Activated CD4-positive, alpha-beta memory T cell treated with anti-CD3 and anti-CD28 coated beads, Interleukin-2, amount 10 ng/mL, durations not matched to agents 7 days and 5 days (primary cell): ENCODE results near the gene EMC10. TPM values are rescaled to one million over a fixed set of nuclear protein-coding genes. Genes with fewer than 3 reads are reported as not detected.

ENCODE experiments used
- CTCF ChIA-PET: fragments of 350-600 bp; sonication (Branson Sonifier 250); formaldehyde crosslinking; loops from one replicate; lab custom pipeline; 2021; ENCODE audit warnings: antibody characterized with exemption, inconsistent platforms; lab: Charles Lee
- POLR2A ChIA-PET: fragments of 350-600 bp; sonication (Branson Sonifier 250); formaldehyde crosslinking; loops from one replicate; lab custom pipeline; 2021; ENCODE audit warnings: antibody characterized with exemption; lab: Charles Lee
- DNase-seq: peaks from one replicate; pipeline ENCODE4 v3.0.0-alpha.2; 2020
- H3K27ac Mint-ChIP-seq: one replicate; pipeline ENCODE4 v1.8.0; 2021; ENCODE audit warnings: mild to moderate bottlenecking, mixed read lengths
- H3K27me3 Mint-ChIP-seq: one replicate; pipeline ENCODE4 v1.8.0; 2021; ENCODE audit warnings: mixed read lengths
- H3K36me3 Mint-ChIP-seq: one replicate; pipeline ENCODE4 v1.8.0; 2021; ENCODE audit warnings: low read depth, mixed read lengths
- H3K4me1 Mint-ChIP-seq: one replicate; pipeline ENCODE4 v1.8.0; 2021; ENCODE audit warnings: mixed read lengths
- H3K4me3 Mint-ChIP-seq: one replicate; pipeline ENCODE4 v1.8.0; 2021; ENCODE audit warnings: mild to moderate bottlenecking, mixed read lengths
- H3K9me3 Mint-ChIP-seq: one replicate; pipeline ENCODE4 v1.8.0; 2021; ENCODE audit warnings: mixed read lengths
- total RNA-seq, 2 experiments: library from RNA; stranded (reverse); gene quantifications; one replicate each; pipeline ENCODE4 v1.2.3, GENCODE V29; 2021

Gene EMC10
- total RNA-seq: 10 to 100 TPM; 56.3 to 57.2 TPM

GRCh38 chr19:50476224-50476906 lies at the start of gene EMC10, which contains the start of gene GARIN5A:
Gene EMC10, plus strand, starts transcription at chr19:50476507. Its CDS starts 38 bp downstream, at chr19:50476545.
Gene GARIN5A, minus strand, starts transcription at chr19:50476848. Its CDS starts 460 bp downstream, at chr19:50476388.
- peaks cover 23% of the 10 kb centered on the region for H3K4me1 Mint-ChIP-seq
- POLR2A ChIA-PET: interaction anchor here (1.2 kb wide), 1 partner anchor 35 kb away, joined by 4 read pairs; the partner anchor contains the start of gene JOSD2
- peak within 1 kb of the TSS; percentile 89 for H3K27ac Mint-ChIP-seq
- DNase-seq: peak; percentile 95
- H3K36me3 Mint-ChIP-seq: peaks cover 29% of the 10 kb centered on the region
- CTCF ChIA-PET: no interaction called here
- H3K9me3 Mint-ChIP-seq: no peaks in the 10 kb centered on the region
- peak within 1 kb of the TSS; percentile 98 for H3K4me3 Mint-ChIP-seq
- no peaks in the 10 kb centered on the region for H3K27me3 Mint-ChIP-seq

- H3K27me3 Mint-ChIP-seq: peaks cover 8% of the 10 kb centered on the region
- H3K4me3 Mint-ChIP-seq: no peak overlapping the region
- no peaks in the 10 kb centered on the region for H3K9me3 Mint-ChIP-seq
- CTCF ChIA-PET: interaction anchor here (0.8 kb wide), 1 partner anchor 10 kb away, joined by 3 read pairs; no protein-coding TSS in a partner anchor
- peaks cover 11% of the 10 kb centered on the region for H3K4me1 Mint-ChIP-seq
- H3K36me3 Mint-ChIP-seq: no peaks in the 10 kb centered on the region
- no peak overlapping the region for H3K27ac Mint-ChIP-seq
- DNase-seq: no peak
- POLR2A ChIA-PET: interaction anchor here (0.7 to 1.3 kb wide), 2 partner anchors 31 to 41 kb away, joined by 4 read pairs; no protein-coding TSS in a partner anchor
Measured at GRCh38 chr19:50427318-50427925, 48.9 kb upstream of the EMC10 start.

DNA sequence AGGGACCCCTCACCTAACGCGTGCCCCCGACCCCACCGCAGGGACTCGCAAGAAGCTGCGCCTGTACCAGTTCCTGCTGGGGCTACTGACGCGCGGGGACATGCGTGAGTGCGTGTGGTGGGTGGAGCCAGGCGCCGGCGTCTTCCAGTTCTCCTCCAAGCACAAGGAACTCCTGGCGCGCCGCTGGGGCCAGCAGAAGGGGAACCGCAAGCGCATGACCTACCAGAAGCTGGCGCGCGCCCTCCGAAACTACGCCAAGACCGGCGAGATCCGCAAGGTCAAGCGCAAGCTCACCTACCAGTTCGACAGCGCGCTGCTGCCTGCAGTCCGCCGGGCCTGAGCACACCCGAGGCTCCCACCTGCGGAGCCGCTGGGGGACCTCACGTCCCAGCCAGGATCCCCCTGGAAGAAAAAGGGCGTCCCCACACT lies 48.3 kb upstream of the EMC10 start:
- Mint-ChIP-seq H3K27ac (no peak overlapping the region), H3K4me1 (peaks cover 11% of the 10 kb centered on the region), H3K9me3 (no peaks in the 10 kb centered on the region), H3K36me3 (no peaks in the 10 kb centered on the region), H3K27me3 (peaks cover 10% of the 10 kb centered on the region), H3K4me3 (no peak overlapping the region)
- DNase-seq: peak; percentile 40
- ChIA-PET POLR2A (no interaction called here), CTCF (interaction anchor here (0.8 kb wide), 1 partner anchor 11 kb away, joined by 3 read pairs; no protein-coding TSS in a partner anchor)

GRCh38 chr19:50428772-50429463 lies 47.4 kb upstream of the EMC10 start:
- no peaks in the 10 kb centered on the region for H3K36me3 Mint-ChIP-seq
- H3K27ac Mint-ChIP-seq: no peak overlapping the region
- peaks cover 11% of the 10 kb centered on the region for H3K4me1 Mint-ChIP-seq
- CTCF ChIA-PET: no interaction called here
- H3K27me3 Mint-ChIP-seq: peaks cover 14% of the 10 kb centered on the region
- H3K4me3 Mint-ChIP-seq: no peak overlapping the region
- DNase-seq: no peak
- POLR2A ChIA-PET: no interaction called here
- no peaks in the 10 kb centered on the region for H3K9me3 Mint-ChIP-seq

DNA sequence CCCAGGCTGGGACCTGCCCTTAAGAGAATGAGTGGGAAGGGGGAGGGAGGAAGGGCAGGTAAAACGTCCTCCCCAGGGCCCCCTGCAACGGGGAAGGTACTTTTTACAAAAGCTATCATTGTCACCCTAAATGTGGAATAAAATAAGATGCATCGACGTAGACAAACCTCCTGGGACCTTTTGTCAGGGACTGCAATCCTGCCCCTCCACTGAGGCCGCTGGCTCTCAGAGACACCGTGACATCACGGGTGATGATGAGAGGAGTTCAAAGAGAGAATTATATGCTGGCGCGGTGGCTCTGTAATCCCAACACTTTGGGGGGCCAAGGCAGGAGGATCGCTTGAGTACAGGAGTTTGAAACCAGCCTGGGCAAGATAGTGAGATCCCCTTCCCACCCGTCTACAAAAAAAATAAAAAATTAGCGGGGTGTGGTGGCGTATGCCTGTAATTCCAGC lies 45.4 kb upstream of the EMC10 start:
- H3K9me3 Mint-ChIP-seq: no peaks in the 10 kb centered on the region
- peaks cover 11% of the 10 kb centered on the region for H3K4me1 Mint-ChIP-seq
- H3K36me3 Mint-ChIP-seq: no peaks in the 10 kb centered on the region
- peak overlapping the region; percentile 79 for H3K4me3 Mint-ChIP-seq
- peaks cover 14% of the 10 kb centered on the region for H3K27me3 Mint-ChIP-seq
- H3K27ac Mint-ChIP-seq: no peak overlapping the region
- ChIA-PET CTCF (interaction anchor here (1.1 kb wide), 1 partner anchor 62 kb away, joined by 3 read pairs; no protein-coding TSS in a partner anchor), POLR2A (interaction anchor here (2.1 kb wide), 1 partner anchor 29 kb away, joined by 4 read pairs; no protein-coding TSS in a partner anchor)
- DNase-seq: no peak

DNA sequence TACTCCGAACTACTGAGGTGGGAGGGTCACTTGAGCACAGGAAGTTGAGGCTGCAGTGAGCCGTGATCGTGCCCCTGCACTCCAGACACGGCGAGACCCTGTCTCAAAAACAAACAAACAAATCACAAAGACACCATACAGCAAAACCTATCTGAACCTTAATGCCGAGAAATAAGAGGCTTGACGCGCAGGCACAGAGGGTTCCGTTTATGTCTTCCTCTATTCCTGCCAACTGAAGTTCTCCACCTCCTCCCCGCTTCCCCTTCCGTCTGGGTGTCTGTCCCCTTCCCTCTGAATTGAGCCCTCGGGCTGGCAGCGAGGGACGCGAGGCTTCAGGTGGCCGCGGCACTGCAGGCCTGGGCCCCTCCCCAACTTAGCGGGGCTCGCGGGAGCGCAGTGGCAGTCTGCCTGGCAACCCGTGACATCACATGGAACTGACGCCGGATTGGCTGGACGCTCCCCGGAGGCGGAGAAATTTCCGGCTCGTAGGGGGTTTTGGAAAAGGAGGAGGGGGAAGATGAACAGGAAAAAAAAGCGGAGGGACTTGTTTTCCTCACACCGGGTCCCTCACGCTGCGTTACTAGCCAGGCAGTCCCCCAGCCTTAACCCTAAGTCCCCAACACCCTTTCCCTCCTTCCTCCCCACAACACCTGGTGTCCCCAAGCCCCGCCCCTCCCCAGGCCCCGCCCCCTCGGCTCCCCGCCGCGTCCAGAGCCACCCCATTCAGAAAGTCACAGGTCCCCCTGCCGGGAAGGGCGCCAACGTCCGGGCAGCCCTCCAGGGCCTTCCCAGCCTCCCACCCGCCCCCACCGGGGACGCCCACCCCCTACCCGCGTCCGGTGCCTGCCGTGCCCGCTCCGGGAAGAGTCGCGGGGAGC lies 44.7 kb upstream of the EMC10 start:
- POLR2A ChIA-PET: interaction anchor here (2.1 kb wide), 1 partner anchor 29 kb away, joined by 4 read pairs; no protein-coding TSS in a partner anchor
- CTCF ChIA-PET: interaction anchor here (1.1 kb wide), 1 partner anchor 63 kb away, joined by 3 read pairs; no protein-coding TSS in a partner anchor
- no peaks in the 10 kb centered on the region for H3K9me3 Mint-ChIP-seq

GRCh38 chr19:50432221-50433028 lies 43.9 kb upstream of the EMC10 start, which contains the start of gene MYBPC2:
Gene MYBPC2, plus strand, starts transcription at chr19:50432892. Its CDS starts 62 bp downstream, at chr19:50432954.
- Mint-ChIP-seq H3K36me3 (no peaks in the 10 kb centered on the region), H3K27me3 (peaks cover 14% of the 10 kb centered on the region), H3K4me3 (peak within 1 kb of the TSS; percentile 79), H3K27ac (peak within 1 kb of the TSS; percentile 78), H3K9me3 (no peaks in the 10 kb centered on the region), H3K4me1 (peaks cover 11% of the 10 kb centered on the region)
- ChIA-PET POLR2A (interaction anchor here (2.1 kb wide), 1 partner anchor 28 kb away, joined by 4 read pairs; no protein-coding TSS in a partner anchor), CTCF (no interaction called here)
- DNase-seq: no peak

More for the DNA sequence above, 44.7 kb upstream of the EMC10 start:
- H3K4me3 Mint-ChIP-seq: peak overlapping the region; percentile 79
- no peaks in the 10 kb centered on the region for H3K36me3 Mint-ChIP-seq
- H3K4me1 Mint-ChIP-seq: peaks cover 11% of the 10 kb centered on the region
- H3K27me3 Mint-ChIP-seq: peaks cover 14% of the 10 kb centered on the region
- peak; percentile 88 for DNase-seq
- peak overlapping the region; percentile 78 for H3K27ac Mint-ChIP-seq

GRCh38 chr19:50433201-50434180 lies 42.8 kb upstream of the EMC10 start:
- DNase-seq: no peak
- Mint-ChIP-seq H3K36me3 (no peaks in the 10 kb centered on the region), H3K27ac (no peak overlapping the region), H3K27me3 (peaks cover 14% of the 10 kb centered on the region), H3K4me3 (peak overlapping the region; percentile 51), H3K9me3 (no peaks in the 10 kb centered on the region), H3K4me1 (peaks cover 10% of the 10 kb centered on the region)
- ChIA-PET CTCF (no interaction called here), POLR2A (no interaction called here)

DNA sequence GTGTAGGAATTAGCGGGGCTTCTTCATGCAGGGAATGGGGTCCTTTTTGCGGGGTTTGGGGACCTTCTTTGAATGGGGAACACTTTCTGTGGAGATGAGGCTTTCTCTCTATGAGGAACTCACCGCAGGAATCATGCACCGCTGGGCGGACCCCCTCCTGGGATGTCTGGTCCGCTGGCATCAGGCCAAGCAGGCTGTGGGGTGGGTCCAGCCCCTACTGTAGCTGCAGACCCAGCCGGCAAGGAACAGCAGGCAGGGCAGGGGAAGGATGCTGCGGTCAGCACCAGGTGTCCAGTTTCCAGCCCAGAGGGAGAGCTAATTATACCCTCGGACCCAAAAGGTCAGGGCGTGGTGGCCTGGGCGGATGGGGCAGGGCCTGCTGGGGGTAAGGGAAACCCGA lies 41.8 kb upstream of the EMC10 start:
- DNase-seq: no peak
- Mint-ChIP-seq H3K27me3 (peaks cover 17% of the 10 kb centered on the region), H3K36me3 (no peaks in the 10 kb centered on the region), H3K27ac (no peak overlapping the region), H3K9me3 (no peaks in the 10 kb centered on the region), H3K4me1 (peaks cover 10% of the 10 kb centered on the region), H3K4me3 (no peak overlapping the region)
- CTCF ChIA-PET: no interaction called here
- POLR2A ChIA-PET: no interaction called here

DNA sequence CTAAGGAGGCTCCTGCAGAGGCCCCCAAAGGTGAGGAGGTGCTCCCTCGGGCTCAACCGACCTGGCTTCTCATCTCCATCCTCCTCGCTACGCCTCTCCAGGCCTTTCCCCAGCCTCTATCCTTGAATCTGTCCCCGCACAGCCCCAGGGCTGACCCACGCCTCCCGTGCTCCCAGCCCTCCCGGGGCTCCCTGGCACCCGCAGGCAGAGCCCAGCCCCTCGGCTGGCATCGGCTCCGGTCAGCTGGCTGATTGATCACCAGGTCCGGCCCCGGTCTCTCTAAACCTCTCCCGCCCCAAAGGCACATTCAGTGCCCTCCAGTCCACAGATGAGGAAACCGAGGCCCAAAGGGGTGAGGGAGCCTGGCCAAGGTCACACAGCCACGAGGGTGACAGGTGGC lies 41.1 kb upstream of the EMC10 start:
- Mint-ChIP-seq H3K36me3 (no peaks in the 10 kb centered on the region), H3K9me3 (no peaks in the 10 kb centered on the region), H3K27ac (no peak overlapping the region), H3K4me1 (peaks cover 10% of the 10 kb centered on the region), H3K4me3 (no peak overlapping the region), H3K27me3 (peaks cover 19% of the 10 kb centered on the region)
- DNase-seq: no peak
- ChIA-PET CTCF (no interaction called here), POLR2A (no interaction called here)
